SIG-M5 treated with dmso at 0.1 percent for 504 hours (cell line): Measurements from ENCODE around the gene OR2V2.
"Not testable (repeated sequence)": the region's sequence is repeated elsewhere in the genome, so short reads cannot be mapped to it uniquely, and the experiment has no call there.

Source experiments
- DNase-seq: peaks from one replicate; lab custom pipeline; 2025; ENCODE audit not compliant: unreplicated experiment; lab: John Stamatoyannopoulos, UW

The OR2V2 gene, protein sequence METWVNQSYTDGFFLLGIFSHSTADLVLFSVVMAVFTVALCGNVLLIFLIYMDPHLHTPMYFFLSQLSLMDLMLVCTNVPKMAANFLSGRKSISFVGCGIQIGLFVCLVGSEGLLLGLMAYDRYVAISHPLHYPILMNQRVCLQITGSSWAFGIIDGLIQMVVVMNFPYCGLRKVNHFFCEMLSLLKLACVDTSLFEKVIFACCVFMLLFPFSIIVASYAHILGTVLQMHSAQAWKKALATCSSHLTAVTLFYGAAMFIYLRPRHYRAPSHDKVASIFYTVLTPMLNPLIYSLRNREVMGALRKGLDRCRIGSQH

DNA sequence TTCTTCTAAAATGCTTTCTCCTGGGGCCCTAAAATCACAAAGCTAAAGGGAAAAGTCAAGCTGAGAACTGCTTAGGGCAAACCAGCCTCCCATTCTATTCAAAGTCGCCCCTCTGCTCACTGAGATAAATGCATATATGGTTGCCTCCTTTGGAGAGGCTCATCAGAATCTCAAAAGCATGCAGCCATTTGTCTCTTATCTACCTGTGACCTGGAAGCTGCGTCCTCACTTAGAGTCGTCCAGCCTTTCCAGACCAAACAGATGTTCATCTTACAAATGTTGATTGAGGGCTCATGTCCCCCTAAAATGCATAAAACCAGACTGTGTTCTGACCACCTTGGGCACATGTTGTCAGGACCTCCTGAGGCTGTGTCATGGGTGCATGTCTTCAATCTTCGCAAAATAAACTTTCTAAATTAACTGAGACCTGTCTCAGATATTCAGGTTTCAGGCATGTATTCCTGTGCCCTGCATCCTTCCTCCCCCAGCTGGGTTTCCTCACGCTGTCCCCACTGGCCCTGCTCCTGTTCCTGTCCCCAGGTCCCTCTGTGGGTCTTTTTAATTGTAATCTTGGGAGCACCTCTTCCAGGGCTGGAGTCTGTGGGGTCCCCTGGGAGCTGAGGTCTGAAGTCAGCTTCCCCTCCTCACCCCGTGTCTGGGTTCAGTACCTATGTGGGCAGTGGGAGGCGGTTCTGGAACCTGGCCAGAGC lies at the start of gene OR2V2:
OR2V2 (plus strand) TSS at position 660 of the 710 bp plus-strand sequence. CDS start 7,357 bp downstream, outside the sequence.
- not testable (repeated sequence) for DNase-seq

DNA sequence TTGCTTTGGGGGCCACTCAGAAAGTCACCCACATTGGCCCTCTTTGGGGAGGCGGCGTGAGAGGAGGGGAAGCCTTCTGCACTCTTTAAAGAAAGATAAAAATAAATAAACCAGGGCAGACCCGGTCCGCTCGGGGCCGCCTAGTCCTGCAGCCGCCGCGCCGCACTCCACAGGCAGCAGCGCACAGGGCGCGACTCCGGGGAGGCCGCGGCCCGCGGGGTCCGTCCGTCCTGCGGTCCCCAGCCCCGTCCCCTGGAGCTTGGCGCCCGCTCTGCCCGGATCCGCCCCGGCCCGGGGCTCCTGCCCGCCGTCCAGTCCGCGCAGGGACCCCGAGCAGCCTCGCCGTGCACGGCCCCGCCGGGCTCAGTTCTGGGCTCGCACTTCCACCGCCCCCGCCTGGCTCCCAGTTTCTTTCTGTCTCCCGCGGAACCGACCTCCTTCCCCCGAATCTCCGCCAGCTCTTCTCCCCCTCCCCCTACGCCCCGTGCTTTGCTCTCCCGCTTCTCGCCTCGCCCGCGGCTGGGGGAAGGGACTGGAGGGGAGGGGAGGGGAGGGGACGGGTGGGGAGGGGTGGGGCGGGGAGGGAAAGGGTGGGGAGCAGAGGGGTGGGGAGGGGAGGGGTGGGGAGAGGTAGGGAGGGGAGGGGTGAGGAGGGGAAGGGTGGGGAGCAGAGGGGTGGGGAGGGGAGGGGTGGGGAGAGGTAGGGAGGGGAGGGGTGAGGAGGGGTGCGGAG lies 49.5 kb upstream of the OR2V2 start:
- not testable (repeated sequence) for DNase-seq

DNA sequence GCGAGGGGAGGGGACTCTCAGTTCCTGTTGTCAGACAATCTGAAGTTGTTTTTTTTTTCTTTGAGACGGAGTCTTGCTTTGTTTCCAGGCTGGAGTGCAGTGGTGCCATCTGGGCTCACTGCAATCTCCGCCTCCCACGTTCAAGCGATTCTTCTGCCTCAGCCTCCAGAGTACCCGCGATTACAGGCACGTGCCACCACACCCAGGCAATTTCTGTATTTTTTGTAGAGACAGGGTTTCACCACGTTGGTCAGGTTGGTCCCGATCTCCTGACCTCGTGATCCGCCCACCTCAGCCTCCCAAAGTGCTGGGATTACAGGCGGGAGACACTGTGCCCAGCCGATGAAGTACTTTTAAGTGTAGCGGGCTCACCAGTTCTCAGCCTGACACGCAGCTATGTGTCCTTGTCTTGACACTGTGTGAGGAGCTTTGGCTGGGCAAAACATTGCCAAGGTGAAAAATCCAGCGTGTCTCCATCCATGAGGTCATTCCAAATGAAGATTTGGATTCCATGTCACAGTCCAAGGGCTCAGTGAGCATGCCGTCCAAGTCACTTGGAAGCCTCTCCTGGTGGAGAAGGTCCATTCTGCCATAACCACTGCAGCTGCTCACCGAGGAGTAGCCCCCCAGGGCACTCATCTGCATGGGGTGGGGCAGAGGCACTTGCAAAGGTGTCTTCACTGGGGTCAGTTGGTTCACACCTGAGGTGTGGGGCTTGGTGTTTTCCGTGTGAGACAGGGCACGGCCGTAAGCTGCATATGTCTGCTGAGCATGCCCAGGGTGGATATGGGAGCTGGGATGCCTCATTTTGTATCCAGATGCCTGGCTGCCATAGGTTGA lies 48.4 kb upstream of the OR2V2 start:
- DNase-seq: no peak

DNA sequence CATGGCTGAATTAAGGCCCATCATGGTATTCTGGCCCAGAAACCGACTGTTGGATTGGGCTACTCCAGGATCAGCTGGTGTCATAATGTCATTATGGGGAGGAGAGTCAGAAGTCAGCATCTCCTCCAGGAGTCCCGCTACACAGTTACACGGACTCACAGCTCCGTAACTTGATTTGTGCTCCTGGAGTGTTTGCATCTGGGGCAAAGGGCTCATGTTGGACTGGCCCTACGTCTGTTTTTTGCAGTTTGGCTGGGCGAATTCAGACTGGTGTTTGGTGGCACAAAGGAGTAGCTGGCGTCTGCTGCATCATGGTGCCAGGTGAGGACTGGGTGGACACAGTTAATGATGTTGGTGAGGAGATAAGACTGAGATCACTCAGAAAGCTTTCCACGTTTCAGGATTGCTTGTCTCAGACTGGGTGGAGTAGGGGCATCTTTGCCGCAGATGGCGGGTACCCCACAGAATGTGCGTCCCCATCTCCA lies 47.7 kb upstream of the OR2V2 start:
- no peak for DNase-seq

DNA sequence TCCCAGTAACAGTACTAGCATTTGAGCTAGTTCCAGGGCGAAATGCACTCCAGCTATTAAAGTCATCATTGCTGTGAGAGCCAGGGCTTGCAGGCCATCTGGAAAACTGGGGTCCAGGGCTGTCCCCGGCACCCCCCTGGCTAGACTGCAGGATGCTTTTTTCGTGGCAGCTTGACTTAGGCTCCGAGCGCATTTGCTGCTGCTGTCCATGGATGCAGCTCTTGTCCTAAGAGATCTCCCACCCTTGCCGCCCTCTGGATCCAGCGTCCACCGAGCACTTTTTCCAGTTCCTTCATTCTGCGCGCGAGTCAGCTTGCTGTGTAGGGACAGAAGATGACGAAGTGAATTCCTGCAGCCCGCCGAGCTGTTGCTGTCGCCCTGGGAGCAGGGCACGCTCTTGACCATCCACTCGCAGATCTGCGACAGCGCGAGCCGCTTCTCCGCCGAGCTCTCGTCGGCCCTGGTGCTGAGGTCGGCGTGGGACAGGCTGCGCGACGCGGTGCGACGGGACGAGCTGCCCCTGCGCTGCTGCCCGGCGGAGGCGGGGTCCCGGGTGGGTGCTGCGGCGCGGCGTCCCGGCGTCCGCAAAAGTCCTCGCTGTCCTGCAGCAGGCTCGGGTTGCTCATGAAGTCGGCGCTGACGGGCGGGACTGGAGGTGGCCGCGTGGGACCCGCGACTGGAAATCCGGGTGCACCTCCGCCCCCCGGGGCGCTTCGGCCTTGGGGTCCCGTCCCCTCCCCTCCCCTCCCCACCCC lies 47.1 kb upstream of the OR2V2 start:
- DNase-seq: no peak

DNA sequence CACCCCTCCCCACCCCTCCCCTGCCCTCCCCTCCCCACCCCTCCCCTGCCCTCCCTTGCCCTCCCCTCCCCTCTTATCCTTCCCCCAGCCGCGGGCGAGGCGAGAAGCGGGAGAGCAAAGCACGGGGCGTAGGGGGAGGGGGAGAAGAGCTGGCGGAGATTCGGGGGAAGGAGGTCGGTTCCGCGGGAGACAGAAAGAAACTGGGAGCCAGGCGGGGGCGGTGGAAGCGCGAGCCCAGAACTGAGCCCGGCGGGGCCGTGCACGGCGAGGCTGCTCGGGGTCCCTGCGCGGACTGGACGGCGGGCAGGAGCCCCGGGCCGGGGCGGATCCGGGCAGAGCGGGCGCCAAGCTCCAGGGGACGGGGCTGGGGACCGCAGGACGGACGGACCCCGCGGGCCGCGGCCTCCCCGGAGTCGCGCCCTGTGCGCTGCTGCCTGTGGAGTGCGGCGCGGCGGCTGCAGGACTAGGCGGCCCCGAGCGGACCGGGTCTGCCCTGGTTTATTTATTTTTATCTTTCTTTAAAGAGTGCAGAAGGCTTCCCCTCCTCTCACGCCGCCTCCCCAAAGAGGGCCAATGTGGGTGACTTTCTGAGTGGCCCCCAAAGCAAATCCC lies 46.2 kb upstream of the OR2V2 start:
- not testable (repeated sequence) for DNase-seq

DNA sequence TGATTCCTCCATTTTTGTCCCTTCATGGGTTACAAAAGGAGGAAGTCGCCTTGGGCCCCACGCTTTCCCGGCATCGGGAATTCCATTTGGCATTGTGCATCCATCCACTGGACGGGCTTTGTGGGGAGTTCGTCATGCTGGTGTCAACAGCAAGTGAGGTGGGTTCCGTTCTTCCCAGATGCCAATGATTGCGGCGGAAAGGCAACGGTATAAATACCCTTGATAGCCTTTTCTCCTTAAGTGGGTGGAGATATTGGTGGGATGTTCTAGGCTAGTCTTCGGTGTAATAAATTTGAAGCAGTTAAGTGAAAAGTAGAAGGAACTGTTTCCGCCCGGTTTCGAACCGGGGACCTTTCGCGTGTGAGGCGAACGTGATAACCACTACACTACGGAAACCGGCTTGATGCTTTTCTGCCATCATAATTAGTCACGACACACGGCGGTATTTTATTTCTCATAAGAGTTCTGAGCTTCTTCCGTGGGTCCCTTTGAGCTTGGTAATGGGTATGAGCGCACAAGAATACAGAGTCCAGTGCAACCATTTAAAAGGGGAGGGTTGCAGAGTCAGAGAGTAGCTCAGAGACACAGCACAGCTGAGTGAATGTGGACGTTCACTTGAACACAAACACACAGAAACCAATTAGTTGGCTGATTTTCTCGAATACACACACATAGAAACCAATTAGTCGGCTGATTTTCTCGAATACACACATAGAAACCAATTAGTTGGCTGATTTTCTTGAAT lies 45.3 kb upstream of the OR2V2 start:
- DNase-seq: not testable (repeated sequence)

DNA sequence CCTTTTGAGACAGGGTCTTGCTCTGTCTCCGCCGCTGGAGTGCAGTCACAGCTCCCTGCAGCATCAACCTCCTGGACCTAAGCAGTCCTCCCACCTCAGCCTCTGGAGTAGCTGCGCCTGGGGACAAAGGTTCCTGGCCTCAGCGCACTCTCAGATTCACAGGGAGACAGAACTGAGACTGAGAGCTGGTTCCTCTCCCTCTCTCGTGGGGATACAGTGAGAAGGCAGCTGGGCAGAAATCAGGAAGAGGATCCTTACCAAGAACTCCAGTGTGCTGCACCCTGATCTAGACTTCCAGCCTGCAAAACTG lies 43.2 kb upstream of the OR2V2 start:
- DNase-seq: not testable (repeated sequence)

DNA sequence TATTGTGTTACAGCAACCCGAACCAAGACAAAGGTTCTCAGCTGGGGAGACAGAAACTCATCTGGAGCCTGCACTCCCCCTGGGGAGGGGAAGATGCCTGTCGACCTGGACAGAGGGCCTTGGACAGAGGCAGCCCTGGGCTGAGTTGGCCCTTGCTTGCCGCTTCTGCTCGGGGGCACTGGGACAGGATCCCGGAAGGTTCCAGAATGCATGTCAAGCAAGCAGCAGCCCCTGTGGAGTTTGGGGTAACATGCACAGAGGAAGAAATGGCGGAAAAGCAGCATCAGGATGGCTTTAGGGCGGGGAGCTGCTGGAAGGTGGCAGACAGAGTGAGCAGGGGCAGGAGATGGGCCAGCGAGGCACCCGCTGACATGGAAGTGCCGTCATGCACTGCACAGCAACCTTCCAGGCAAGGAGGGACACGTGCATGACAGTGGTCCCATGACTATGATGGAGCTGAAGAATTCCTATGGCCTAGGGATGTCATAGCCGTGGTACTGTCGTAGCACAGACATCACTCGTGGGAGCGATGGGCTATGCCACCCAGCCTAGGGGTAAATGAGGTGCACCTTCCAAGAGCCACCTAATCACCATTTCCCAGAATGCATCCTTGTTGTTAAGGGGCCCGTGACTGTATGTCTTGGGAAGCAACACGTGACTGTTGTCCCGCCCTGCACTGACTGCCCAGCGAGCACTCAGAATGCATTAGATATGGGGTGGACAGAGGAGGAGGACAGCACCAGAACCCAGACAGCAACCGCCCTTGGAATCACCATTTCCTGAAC lies 42.6 kb upstream of the OR2V2 start:
- not testable (repeated sequence) for DNase-seq

DNA sequence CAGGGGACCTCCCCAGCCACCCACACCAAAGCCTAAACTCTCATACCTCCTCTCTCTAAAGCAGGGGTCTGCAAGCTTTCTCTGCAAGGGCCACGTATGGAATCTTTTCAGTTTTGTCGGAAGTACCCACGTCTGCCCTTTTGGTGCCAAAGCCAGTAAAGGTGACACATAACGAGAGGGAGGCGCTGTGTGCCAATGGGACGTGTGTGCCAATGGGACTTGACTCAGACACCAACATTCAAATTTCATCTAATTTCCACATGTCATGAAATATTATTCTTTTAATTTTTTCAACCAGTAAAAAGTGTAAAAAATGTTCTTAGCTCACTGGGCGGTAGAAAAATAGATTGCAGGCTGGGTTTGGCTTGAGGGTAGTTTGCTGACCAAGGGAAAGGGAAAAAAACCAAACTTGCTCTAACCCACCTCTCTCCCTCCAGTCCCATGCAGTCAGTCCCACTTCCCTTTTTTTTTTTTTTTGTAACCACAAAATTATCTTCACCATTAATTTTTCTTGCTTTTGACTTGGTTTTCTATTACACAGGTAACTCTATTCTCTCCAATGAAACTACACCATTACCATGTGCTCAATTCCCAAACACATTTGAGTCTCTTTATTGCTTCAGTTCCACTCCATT lies 41.9 kb upstream of the OR2V2 start:
- DNase-seq: peak; percentile 20

DNA sequence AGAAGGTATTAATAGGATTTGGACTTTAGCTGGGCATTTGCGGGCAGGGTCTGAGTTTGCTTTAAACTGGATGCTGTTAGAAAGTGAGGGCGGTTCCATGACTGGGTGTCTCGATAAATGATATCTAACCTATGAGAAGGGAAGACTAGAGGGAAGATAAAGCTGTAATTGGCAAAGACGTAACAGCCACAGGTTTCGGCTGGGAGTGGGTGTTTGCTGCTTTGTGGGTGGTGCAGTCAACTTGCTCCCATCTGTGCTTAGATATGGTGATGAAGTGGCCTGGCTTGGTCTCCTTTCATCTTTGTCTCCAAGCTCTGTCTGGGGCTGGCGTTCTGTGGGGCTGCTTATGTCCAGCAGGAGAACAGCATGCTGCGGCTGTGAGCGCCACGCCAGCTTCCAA lies 39.7 kb upstream of the OR2V2 start:
- DNase-seq: no peak

DNA sequence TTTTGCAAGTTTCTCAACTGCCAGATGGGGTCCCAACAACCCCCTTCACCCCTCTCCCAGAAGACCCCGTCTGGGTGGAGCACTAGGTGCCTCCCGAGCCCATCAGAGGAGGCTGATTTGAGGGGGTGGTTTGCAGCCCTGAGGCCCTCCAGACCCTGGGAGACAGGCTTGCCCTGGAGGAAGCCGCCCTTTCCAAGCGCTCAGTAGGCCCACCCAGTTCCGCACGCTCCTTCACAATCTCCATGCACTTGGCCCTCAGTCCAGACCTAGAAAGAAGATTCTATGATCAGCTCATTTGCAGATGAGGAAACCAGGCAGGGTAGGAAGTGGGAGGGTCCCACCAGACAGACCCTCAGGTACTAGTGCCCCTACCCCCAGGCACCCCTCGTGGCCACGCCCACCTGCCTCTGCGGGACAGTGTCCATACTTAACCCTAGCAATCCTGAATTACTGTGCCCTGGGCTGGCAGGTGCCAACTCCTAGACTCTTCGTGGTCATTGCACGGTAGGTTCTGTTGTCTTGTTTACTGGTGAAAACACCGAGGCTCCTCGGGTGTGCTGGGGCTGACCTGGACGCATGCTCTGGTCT lies 38.7 kb upstream of the OR2V2 start:
- DNase-seq: no peak

DNA sequence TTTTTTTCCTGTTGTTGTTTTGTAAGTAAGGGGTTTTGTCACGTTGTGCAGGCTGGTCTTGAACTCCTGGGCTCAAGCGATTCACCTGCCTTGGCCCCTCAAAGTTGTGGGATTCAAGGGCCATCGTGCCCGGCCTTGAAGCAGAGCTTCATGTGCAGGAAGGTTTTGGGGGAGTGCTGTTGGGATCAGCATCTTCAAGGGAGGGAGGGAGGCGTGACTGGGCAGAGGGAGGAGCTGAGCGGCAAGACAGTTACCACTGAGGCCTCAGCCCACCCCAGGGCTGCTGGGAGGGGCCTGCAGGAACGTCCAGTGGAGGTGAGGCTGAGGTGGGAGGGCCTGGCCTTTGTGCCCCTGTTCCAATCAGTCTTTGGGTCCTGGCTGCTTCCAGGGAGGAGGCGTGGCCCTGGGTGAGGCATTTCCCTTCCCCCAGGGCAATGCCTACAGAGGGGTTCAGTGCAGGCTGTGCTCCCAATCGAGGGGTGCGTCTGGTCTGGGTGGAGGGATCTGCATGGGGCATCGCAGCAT lies 37.8 kb upstream of the OR2V2 start:
- no peak for DNase-seq

DNA sequence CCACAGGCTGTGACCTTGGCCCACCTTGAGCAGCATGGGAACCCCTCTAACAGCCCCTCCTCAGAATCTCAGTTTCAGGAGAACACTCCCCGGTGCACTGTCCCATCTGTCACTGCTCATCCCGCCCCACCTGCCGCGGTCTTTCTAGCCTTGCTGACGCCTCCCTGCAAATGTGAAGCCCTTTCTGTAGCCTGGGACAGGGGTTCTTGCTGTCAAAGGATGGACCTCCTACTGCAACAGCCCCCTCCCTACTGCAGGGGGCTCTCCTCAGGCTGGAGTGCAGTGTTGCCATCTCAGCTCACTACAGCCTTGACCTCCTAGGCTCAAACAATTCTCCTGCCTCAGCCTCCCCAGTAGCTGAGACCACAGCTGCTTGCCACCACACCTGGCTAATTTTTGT lies 36.4 kb upstream of the OR2V2 start:
- no peak for DNase-seq

DNA sequence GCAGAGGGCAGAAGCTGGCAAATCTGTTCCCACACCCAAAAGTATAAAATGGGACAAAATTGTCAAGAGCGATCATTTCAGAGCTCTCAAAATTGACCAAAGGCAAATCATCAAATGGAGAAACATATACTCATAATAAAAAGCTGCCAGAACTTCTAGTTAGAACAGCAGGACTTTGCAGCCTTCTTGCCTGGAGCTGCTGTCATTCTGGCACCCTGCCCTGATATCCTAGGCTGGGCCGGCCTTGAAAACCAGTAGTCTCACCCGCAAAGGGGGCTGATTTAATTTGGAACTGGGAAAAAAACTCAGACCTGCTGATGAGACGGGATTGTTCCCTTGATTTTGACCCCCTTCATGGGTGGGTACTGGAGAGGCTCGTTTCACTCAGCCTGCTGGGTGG lies 34.9 kb upstream of the OR2V2 start:
- DNase-seq: no peak

DNA sequence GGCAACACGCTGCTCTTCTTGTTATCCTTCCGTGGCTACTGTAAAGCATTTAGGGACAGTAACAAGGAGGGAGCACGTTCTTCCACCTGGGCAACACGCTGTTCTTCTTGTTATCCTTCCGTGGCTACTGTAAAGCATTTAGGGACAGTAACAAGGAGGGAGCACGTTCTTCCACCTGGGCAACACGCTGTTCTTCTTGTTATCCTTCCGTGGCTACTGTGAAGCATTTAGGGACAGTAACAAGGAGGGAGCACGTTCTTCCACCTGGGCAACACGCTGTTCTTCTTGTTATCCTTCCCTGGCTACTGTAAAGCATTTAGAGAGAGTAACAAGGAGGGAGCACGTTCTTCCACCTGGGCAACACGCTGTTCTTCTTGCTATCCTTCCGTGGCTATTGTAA lies 33.8 kb upstream of the OR2V2 start:
- DNase-seq: not testable (repeated sequence)

DNA sequence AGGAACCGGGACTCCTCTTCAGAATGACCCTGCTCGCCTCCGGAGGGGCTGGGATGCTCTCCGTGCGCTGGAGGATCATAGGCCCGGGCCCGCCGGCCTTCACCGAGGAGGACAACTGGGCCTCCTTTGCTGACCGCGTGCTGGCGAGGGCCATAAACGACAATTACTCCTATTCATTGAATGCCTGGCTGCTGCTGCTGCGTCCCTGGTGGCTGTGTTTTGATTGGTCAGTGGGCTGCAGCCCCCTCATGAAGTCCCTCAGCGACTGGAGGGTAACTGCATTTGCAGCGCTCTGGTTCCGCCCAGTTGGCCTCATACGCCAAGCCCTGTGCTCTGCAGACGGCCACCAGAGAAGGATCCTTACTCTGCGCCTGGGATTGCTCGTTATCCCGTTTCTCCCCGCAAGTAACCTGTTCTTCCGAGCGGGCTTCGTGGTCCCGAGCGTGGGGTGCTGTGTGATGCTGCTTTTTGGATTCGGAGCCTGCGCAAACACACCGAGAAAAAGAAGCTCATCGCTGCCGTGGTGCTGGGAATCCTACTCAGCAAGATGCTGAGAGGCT lies 33.0 kb upstream of the OR2V2 start:
- DNase-seq: no peak
